ENCODE data around the gene NAMPT. TPM values are rescaled to one million over a fixed set of nuclear protein-coding genes. Genes with fewer than 3 reads are reported as not detected.

The NAMPT gene
- total RNA-seq: 100 to 1,000 TPM; 101 to 111 TPM
- polyA plus RNA-seq (2013, experiment 1 of 2): 65.9 TPM
- polyA plus RNA-seq (2013, experiment 2 of 2): 60.9 TPM
- long read RNA-seq, experiment 1, full-length matches to known transcripts: 27 of 62 reads
- long read RNA-seq, experiment 1, partial matches to known transcripts: 14 of 62 reads
- long read RNA-seq, experiment 1, other reads (novel, unspliced or antisense): 21 of 62 reads
- long read RNA-seq, experiment 2, full-length matches to known transcripts: 169 of 244 reads
- long read RNA-seq, experiment 2, partial matches to known transcripts: 21 of 244 reads
- long read RNA-seq, experiment 2, other reads (novel, unspliced or antisense): 54 of 244 reads
- long read RNA-seq, experiment 3, full-length matches to known transcripts: 475 of 561 reads
- long read RNA-seq, experiment 3, partial matches to known transcripts: 2 of 561 reads
- long read RNA-seq, experiment 3, other reads (novel, unspliced or antisense): 84 of 561 reads
- long read RNA-seq, experiment 4, full-length matches to known transcripts: 58 of 67 reads
- long read RNA-seq, experiment 4, partial matches to known transcripts: 1 of 67 reads
- long read RNA-seq, experiment 4, other reads (novel, unspliced or antisense): 8 of 67 reads

GRCh38 chr7:106284714-106285050 is at the start of gene NAMPT:
Gene NAMPT, minus strand, starts transcription at chr7:106284983. Its CDS starts 99 bp downstream, at chr7:106284884.
- no peaks in the 10 kb centered on the region for H3K9me3 ChIP-seq (ENCODE audit: control insufficient read depth, low read length)
- Mint-ChIP-seq H3K9me3 (no peaks in the 10 kb centered on the region), H3K4me1 (peaks cover 14% of the 10 kb centered on the region), H3K4me3 (peak within 1 kb of the TSS; percentile 73), H3K27ac (peak within 1 kb of the TSS; percentile 97), H3K36me3 (ENCODE audit: low read depth) (peaks cover 5% of the 10 kb centered on the region), H3K27me3 (ENCODE audit: insufficient read depth) (no peaks in the 10 kb centered on the region)
- no peaks in the 10 kb centered on the region for H3K4me1 ChIP-seq (ENCODE audit: control insufficient read depth, insufficient read depth, low read length)
- 0% methylated on average over 6 to 32 of the region's 32 CpGs for WGBS, 2 experiments (ENCODE audit: insufficient coverage in 1 of 2, insufficient read length in 1 of 2)
- TF ChIP-seq CTCF (conservative IDR thresholded peaks at IDR 0.05): no peak
- H3K9ac ChIP-seq (ENCODE audit: extremely low read depth, low read length, poor library complexity, severe bottlenecking): peak within 1 kb of the TSS; percentile 83
- H3K27ac ChIP-seq (ENCODE audit: low read depth, low read length): peak within 1 kb of the TSS; percentile 98
- H3K36me3 ChIP-seq (ENCODE audit: control insufficient read depth, insufficient read depth, low read length): peaks cover 27% of the 10 kb centered on the region
- no peak for DNase-seq
- H3K27me3 ChIP-seq (ENCODE audit: control insufficient read depth, insufficient read depth, low read length, poor library complexity, severe bottlenecking): no peaks in the 10 kb centered on the region
- H3K4me3 ChIP-seq (ENCODE audit: low read length): peak within 1 kb of the TSS; percentile 97

GRCh38 chr7:106332201-106332600 is 47.4 kb upstream of the NAMPT start:
- Histone ChIP-seq H3K4me3 (ENCODE audit: low read length) (no peak overlapping the region), H3K9me3 (ENCODE audit: control insufficient read depth, low read length) (peaks cover 8% of the 10 kb centered on the region), H3K36me3 (ENCODE audit: control insufficient read depth, insufficient read depth, low read length) (no peaks in the 10 kb centered on the region), H3K27ac (ENCODE audit: low read depth, low read length) (no peak overlapping the region), H3K4me1 (ENCODE audit: control insufficient read depth, insufficient read depth, low read length) (no peaks in the 10 kb centered on the region), H3K9ac (ENCODE audit: extremely low read depth, low read length, poor library complexity, severe bottlenecking) (no peak overlapping the region), H3K27me3 (ENCODE audit: control insufficient read depth, insufficient read depth, low read length, poor library complexity, severe bottlenecking) (no peaks in the 10 kb centered on the region)
- 93 to 100% methylated on average over 2 to 4 of the region's 4 CpGs for WGBS, 2 experiments (ENCODE audit: insufficient coverage in 1 of 2, insufficient read length in 1 of 2)
- no peaks in the 10 kb centered on the region for H3K27me3 Mint-ChIP-seq (ENCODE audit: insufficient read depth)
- no peaks in the 10 kb centered on the region for H3K36me3 Mint-ChIP-seq (ENCODE audit: low read depth)
- no peak for TF ChIP-seq CTCF (conservative IDR thresholded peaks at IDR 0.05)
- H3K4me1 Mint-ChIP-seq: no peaks in the 10 kb centered on the region
- H3K9me3 Mint-ChIP-seq: peaks cover 5% of the 10 kb centered on the region
- no peak for DNase-seq
- no peak overlapping the region for H3K27ac Mint-ChIP-seq
- no peak overlapping the region for H3K4me3 Mint-ChIP-seq

GRCh38 chr7:106331441-106332175 is 46.8 kb upstream of the NAMPT start:
- Mint-ChIP-seq H3K9me3 (no peaks in the 10 kb centered on the region), H3K4me3 (no peak overlapping the region), H3K36me3 (ENCODE audit: low read depth) (no peaks in the 10 kb centered on the region), H3K27me3 (ENCODE audit: insufficient read depth) (no peaks in the 10 kb centered on the region), H3K4me1 (peaks cover 3% of the 10 kb centered on the region), H3K27ac (no peak overlapping the region)
- 72 to 79% methylated on average over 2 to 3 of the region's 3 CpGs for WGBS, 2 experiments (ENCODE audit: insufficient coverage in 1 of 2, insufficient read length in 1 of 2)
- no peak overlapping the region for H3K9ac ChIP-seq (ENCODE audit: extremely low read depth, low read length, poor library complexity, severe bottlenecking)
- peaks cover 2% of the 10 kb centered on the region for H3K4me1 ChIP-seq (ENCODE audit: control insufficient read depth, insufficient read depth, low read length)
- peaks cover 2% of the 10 kb centered on the region for H3K9me3 ChIP-seq (ENCODE audit: control insufficient read depth, low read length)
- H3K4me3 ChIP-seq (ENCODE audit: low read length): no peak overlapping the region
- H3K27me3 ChIP-seq (ENCODE audit: control insufficient read depth, insufficient read depth, low read length, poor library complexity, severe bottlenecking): no peaks in the 10 kb centered on the region
- H3K27ac ChIP-seq (ENCODE audit: low read depth, low read length): no peak overlapping the region
- no peak for TF ChIP-seq CTCF (conservative IDR thresholded peaks at IDR 0.05)
- no peak for DNase-seq
- no peaks in the 10 kb centered on the region for H3K36me3 ChIP-seq (ENCODE audit: control insufficient read depth, insufficient read depth, low read length)

Measured in endodermal cell (in vitro differentiated cells).